ENCODE data around the gene BACH2. TPM values are rescaled to one million over a fixed set of nuclear protein-coding genes. Genes with fewer than 3 reads are reported as not detected.

BACH2 gene
- total RNA-seq, 2 donors from 2014 or later, result 5.2 to 5.7 TPM

GRCh38 chr6:90238496-90239266, 58.0 kb downstream of the BACH2 start:
- no peaks in the 10 kb centered on the region for H3K9me3 ChIP-seq
- TF ChIP-seq POLR2A (IDR thresholded peaks at IDR 0.05) (no peak), CTCF (IDR thresholded peaks at IDR 0.05) (no peak), POLR2AphosphoS5 (IDR thresholded peaks at IDR 0.05) (no peak)
- intact Hi-C loops (cut with DNase I), result no loop called here

GRCh38 chr6:90237350-90237990, 59.2 kb downstream of the BACH2 start:
- intact Hi-C loops (cut with DNase I), result no loop called here
- no peaks in the 10 kb centered on the region for H3K9me3 ChIP-seq
- no peak overlapping the region for H3K4me3 ChIP-seq
- no peaks in the 10 kb centered on the region for H3K27me3 ChIP-seq (replicated peaks; ENCODE audit: insufficient read depth)
- no peak for DNase-seq (ENCODE audit: low spot score)
- no peaks in the 10 kb centered on the region for H3K4me1 ChIP-seq (replicated peaks)
- no peak overlapping the region for H3K27ac ChIP-seq
- 72% methylated on average over 4 of the region's 4 CpGs for WGBS
- no peaks in the 10 kb centered on the region for H3K36me3 ChIP-seq
- TF ChIP-seq CTCF (IDR thresholded peaks at IDR 0.05) (no peak), POLR2AphosphoS5 (IDR thresholded peaks at IDR 0.05) (no peak), POLR2A (IDR thresholded peaks at IDR 0.05) (no peak)

More at GRCh38 chr6:90238496-90239266, 58.0 kb downstream of the BACH2 start:
- 84% methylated on average over 5 of the region's 5 CpGs for WGBS
- DNase-seq (ENCODE audit: low spot score), result no peak
- H3K27me3 ChIP-seq (replicated peaks; ENCODE audit: insufficient read depth), result no peaks in the 10 kb centered on the region
- H3K36me3 ChIP-seq, result no peaks in the 10 kb centered on the region
- no peak overlapping the region for H3K4me3 ChIP-seq
- no peaks in the 10 kb centered on the region for H3K4me1 ChIP-seq (replicated peaks)
- no peak overlapping the region for H3K27ac ChIP-seq

GRCh38 chr6:90233994-90234393, 62.6 kb downstream of the BACH2 start:
- Histone ChIP-seq H3K4me3 (no peak overlapping the region), H3K36me3 (no peaks in the 10 kb centered on the region), H3K9me3 (no peaks in the 10 kb centered on the region), H3K27ac (no peak overlapping the region), H3K4me1 (replicated peaks) (no peaks in the 10 kb centered on the region), H3K27me3 (replicated peaks; ENCODE audit: insufficient read depth) (no peaks in the 10 kb centered on the region)
- intact Hi-C loops (cut with DNase I), result no loop called here
- TF ChIP-seq CTCF (IDR thresholded peaks at IDR 0.05) (no peak), POLR2AphosphoS5 (IDR thresholded peaks at IDR 0.05) (no peak), POLR2A (IDR thresholded peaks at IDR 0.05) (no peak)
- DNase-seq (ENCODE audit: low spot score), result no peak
- WGBS, result 86% methylated on average over 6 of the region's 6 CpGs

GRCh38 chr6:90233213-90233612, 63.4 kb downstream of the BACH2 start:
- Histone ChIP-seq H3K36me3 (no peaks in the 10 kb centered on the region), H3K9me3 (no peaks in the 10 kb centered on the region), H3K4me1 (replicated peaks) (no peaks in the 10 kb centered on the region), H3K27ac (no peak overlapping the region), H3K27me3 (replicated peaks; ENCODE audit: insufficient read depth) (no peaks in the 10 kb centered on the region), H3K4me3 (no peak overlapping the region)
- WGBS, result 95% methylated on average over 2 of the region's 2 CpGs
- TF ChIP-seq CTCF (IDR thresholded peaks at IDR 0.05) (no peak), POLR2A (IDR thresholded peaks at IDR 0.05) (no peak), POLR2AphosphoS5 (IDR thresholded peaks at IDR 0.05) (no peak)
- intact Hi-C loops (cut with DNase I), result no loop called here
- DNase-seq (ENCODE audit: low spot score), result no peak

GRCh38 chr6:90231798-90232197, 64.8 kb downstream of the BACH2 start:
- Histone ChIP-seq H3K27ac (no peak overlapping the region), H3K9me3 (no peaks in the 10 kb centered on the region), H3K27me3 (replicated peaks; ENCODE audit: insufficient read depth) (no peaks in the 10 kb centered on the region), H3K4me1 (replicated peaks) (no peaks in the 10 kb centered on the region), H3K36me3 (no peaks in the 10 kb centered on the region), H3K4me3 (no peak overlapping the region)
- no peak for TF ChIP-seq POLR2AphosphoS5 (IDR thresholded peaks at IDR 0.05)
- no peak for TF ChIP-seq CTCF (IDR thresholded peaks at IDR 0.05)
- no peak for TF ChIP-seq POLR2A (IDR thresholded peaks at IDR 0.05)
- no peak for DNase-seq (ENCODE audit: low spot score)
- intact Hi-C loops (cut with DNase I), result no loop called here
- 71% methylated on average over 1 of the region's 1 CpG for WGBS
